Measurements from ENCODE around the gene COL13A1.

Gene COL13A1

DNA sequence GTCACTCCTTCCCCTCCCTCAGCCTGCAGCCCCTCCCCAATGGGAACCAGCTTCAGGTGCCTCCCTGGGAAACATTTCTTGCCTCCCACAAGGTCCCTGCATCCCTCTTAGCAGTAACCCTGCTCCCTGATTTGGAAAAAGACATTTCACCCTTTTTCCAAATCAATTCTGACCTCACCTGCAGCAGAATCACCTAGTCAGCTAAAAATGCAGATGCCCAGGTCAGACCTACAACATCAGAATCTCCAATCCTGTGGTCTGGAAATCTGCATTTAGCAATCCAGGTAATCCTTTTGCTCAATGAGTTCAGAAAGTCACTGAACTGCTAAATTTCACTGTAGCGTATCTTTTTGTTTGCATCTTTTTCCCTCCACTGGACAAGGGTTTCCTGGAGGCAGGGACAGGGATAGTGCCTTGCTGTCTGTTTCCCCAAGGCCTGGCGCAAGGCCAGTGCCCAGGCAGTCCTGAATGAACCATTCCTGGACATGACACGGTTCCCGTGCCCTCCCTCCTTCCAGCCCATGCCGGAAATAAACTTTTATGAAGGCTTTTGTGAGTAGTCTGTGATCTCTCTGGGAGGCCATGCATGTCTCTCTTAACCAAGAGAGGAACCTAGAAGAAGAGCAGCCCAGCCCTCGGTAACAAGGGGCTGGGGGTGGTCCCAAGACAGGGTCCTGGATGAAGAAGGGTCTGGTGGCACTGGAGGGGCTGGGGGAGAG lies 44.0 kb downstream of the COL13A1 start:
- DNase-seq (ENCODE audit: low read depth in 2 of 2), result no peak

GRCh38 chr10:69846293-69846921 lies 44.7 kb downstream of the COL13A1 start:
- DNase-seq (ENCODE audit: low read depth in 2 of 2), result no peak

GRCh38 chr10:69847458-69847857 lies 45.8 kb downstream of the COL13A1 start:
- DNase-seq (ENCODE audit: low read depth in 2 of 2), result no peak

DNA sequence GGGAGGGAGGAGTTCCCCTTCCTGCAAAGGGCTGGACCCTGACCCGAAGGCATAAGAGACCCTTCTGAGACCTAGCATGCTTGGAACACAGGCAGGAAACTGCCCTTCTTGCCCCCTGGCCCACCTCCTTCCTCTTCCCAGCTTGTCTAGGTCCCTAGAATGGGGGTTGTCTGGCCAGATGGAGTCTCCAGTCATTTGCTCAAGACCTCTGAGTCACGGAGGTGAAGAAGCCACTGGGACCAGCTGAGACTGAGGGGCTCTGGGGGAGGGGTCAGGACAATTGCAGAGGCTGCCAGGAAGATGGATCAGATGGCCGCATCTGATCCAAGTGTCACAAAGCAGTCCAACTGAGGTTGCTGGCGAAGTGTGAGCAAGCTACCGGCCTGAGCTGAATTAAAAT lies 46.2 kb downstream of the COL13A1 start:
- no peak for DNase-seq (ENCODE audit: low read depth in 2 of 2)

GRCh38 chr10:69848454-69848853 lies 46.7 kb downstream of the COL13A1 start:
- no peak for DNase-seq (ENCODE audit: low read depth in 2 of 2)

DNA sequence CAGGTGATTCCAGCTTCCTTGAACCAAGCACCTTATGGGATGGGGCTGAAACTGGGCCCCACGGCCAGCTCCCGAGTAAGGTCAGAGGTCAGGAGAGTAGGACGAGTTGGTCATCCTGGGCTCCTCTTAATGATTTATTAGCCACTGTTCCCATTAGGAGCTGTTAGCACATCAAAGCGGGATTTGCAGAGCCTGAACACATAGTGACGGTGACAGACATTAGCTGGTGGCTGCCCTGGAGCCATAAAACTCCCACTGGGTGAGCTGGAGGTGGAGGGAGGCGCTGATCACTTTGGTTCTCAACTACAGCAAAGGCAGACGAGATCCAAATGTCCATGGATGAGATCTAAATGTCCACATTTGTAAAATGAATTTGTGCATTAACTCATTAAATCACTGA lies 48.1 kb downstream of the COL13A1 start:
- no peak for DNase-seq (ENCODE audit: low read depth in 2 of 2)

DNA sequence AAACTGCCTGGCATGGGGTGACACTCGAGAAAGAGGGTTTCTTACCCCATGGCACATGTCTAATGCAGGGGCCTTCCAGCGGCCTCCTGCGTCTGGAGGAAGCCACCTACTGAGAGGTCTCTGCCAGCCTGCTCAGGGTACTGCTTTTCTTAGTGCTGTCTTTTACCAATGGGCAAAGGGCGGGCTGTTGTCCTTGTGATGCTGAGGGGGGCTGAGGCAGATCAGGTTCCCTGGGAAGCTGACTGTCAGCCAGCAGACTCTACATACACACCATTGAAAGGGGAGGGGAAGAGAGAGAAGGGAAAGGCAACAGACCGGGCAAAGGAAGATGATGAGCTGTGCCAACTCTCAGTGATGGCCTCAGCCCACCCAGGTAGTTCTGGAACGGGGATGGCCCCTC lies 48.7 kb downstream of the COL13A1 start:
- no peak for DNase-seq (ENCODE audit: low read depth in 2 of 2)

DNA sequence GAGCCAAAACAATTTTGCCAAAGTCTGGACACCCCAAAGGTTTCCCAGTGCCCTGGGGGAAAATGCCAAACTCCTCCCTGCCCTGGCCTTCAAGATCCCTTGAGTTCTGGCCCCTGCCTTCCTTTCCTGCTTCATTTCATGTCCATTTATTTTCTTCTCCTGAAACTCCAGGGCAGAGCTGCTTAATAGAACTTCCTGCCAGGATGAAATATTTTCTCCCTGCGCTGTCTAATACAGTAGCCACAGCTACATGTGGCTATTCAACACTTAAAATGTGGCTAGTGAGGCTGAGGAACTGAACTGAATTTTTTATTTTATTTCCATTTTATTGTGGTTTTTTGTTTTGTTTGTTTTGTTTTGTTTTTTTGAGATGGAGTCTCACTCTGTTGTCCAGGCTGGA lies 49.6 kb downstream of the COL13A1 start:
- no peak for DNase-seq (ENCODE audit: low read depth in 2 of 2)

GRCh38 chr10:69853064-69853463 lies 51.4 kb downstream of the COL13A1 start:
- DNase-seq (ENCODE audit: low read depth in 2 of 2), result no peak

- DNase-seq (ENCODE audit: low read depth in 2 of 2), result no peak
These were observed 53.0 kb downstream of the COL13A1 start for GRCh38 chr10:69854511-69855345.

- DNase-seq (ENCODE audit: low read depth in 2 of 2), result no peak
These were observed 53.8 kb downstream of the COL13A1 start for GRCh38 chr10:69855346-69856111.

DNA sequence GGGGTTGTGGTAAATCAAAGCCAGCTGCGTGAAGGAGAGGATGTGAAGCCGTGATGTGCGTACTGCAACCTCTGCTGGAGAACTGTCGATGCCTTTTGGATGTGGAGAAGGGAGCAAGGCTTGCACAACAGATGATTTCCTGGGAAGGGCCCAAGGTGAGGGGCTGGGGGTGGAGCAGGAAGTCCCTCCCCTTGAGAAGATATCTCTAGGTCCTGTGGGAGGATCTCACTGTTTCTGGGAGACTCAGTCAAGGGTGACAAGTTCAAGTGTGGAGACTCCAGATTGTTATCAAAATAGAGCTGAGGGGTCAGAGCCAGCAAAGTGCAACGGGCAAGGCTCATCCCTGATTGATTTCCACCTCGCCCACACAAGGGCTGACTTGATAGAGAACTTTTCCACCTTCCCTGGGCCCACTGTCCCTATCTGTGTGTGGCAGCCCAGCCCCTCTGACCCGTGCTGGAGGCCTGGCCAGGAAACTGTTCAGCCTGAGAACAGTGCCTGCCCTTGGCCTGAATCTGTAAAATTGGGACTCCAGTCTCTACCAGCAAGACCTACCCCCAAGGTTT lies 55.0 kb downstream of the COL13A1 start:
- no peak for DNase-seq (ENCODE audit: low read depth in 2 of 2)

DNA sequence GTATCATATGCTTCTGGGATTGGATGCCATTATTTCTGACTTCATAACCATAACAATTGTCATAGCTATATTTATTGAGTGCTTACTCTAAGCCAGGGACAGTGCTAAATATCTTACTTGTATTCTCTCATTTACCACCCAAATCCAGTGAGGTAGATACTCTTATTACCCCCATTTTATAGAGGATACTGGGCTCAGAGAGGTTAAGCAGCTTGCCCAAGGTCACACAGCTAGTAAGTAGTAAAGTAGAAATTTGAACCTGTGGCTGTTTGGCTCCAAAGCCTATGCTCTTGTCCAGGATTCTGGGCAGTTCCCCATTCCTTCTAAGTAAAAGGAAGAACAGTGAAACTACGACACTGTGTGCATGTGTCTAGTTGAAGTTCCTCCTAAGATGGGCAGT lies 56.5 kb downstream of the COL13A1 start:
- DNase-seq (ENCODE audit: low read depth in 2 of 2), result no peak

GRCh38 chr10:69860271-69860670 lies 58.6 kb downstream of the COL13A1 start:
- no peak for DNase-seq (ENCODE audit: low read depth in 2 of 2)

DNA sequence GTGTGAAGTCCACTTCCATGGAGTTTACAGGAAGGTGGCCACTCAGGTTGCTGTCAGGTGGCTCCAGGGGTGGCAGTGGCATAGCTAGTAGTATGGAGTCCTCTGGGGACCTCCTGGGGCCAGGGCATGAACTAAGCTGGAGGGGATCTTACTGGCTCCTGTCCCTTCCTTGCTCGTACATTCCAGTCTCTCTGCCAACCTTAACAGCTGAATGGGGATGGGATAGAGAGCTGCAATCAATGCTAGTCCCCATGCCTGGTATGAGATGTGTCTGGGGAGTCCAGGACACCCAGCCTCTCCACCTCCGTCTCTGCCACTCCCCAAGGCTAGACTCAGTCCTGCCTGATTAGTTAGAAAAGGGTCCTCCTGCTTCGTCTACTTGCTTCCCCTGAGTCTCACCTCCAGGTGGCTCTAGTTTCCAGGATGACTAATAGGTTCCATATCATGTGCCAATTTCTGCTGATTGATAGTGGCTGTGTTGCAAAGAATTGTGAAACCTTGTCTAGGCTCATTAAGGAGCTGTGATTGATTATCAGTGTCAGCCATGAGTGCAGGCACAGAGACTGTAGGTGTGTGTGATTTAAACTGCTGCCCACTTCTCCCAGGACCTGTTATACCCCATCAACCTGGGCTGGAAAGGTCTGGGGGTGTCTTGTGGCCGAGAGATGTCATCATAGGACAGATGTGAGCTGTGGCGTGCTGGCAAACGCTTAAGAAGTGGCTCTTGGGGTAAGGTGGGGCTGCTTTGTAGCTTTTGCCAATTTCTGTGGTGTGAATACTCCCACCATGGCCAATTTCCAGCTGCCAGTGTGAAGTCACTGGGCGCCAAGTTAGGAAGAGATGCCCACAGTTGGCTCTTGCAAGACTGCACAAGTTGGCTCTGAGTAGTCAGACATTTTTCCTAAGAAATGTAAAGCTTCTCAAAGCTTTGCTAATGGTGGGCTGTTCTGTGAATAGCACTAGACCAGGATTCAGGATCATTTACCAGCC lies 59.8 kb downstream of the COL13A1 start:
- no peak for DNase-seq (ENCODE audit: low read depth in 2 of 2)

- DNase-seq (ENCODE audit: low read depth in 2 of 2), result no peak
These were observed 61.3 kb downstream of the COL13A1 start for GRCh38 chr10:69862882-69863530.

DNA sequence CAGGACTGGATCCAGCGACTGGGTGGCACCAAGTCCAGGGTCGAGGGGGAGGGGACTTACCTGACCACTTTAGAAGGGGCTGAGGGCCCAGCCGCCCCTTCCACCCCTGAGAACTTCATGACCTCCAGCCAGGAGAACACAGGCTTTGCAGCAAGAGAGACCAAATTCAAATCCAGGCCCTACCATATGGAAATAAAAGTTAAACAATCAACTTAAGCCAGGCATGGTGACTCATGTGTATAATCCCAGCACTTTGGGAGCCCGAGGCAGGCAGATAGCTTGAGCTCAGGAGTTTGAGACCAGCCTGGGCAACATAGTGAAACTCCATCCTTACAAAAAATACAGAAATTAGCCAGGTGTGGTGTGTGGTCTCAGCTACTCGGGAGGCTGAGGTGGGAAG lies 61.9 kb downstream of the COL13A1 start:
- DNase-seq (ENCODE audit: low read depth in 2 of 2), result no peak

- no peak for DNase-seq (ENCODE audit: low read depth in 2 of 2)
These were observed 62.6 kb downstream of the COL13A1 start for GRCh38 chr10:69864321-69864720.

- DNase-seq (ENCODE audit: low read depth in 2 of 2), result no peak
These were observed 63.7 kb downstream of the COL13A1 start for GRCh38 chr10:69865450-69865849.

GRCh38 chr10:69866246-69866687 lies 64.6 kb downstream of the COL13A1 start:
- DNase-seq (ENCODE audit: low read depth in 2 of 2), result no peak
